NT2/D1 (cell line): ENCODE measurements around the gene DCAF11.

Experiments
- DNase-seq: peaks from one replicate; pipeline ENCODE4 v3.0.0-alpha.2; 2011; ENCODE audit warnings: low read depth, low spot score
- H3K27me3 ChIP-seq: 2 replicates; pipeline ENCODE4 v1.6.0; 2011; ENCODE audit warnings: mild to moderate bottlenecking; ENCODE audit not compliant: insufficient read length, insufficient read depth
- H3K36me3 ChIP-seq: 2 replicates; pipeline ENCODE4 v1.6.1; 2011; ENCODE audit warnings: mild to moderate bottlenecking, low read length, mixed read lengths; ENCODE audit not compliant: insufficient read depth, insufficient read length
- H3K4me1 ChIP-seq: 2 replicates; pipeline ENCODE4 v1.5.1; 2011; ENCODE audit not compliant: insufficient read depth, insufficient read length
- H3K4me3 ChIP-seq: 2 replicates; pipeline ENCODE4 v1.5.1; 2011; ENCODE audit warnings: low read depth; ENCODE audit not compliant: insufficient read length
- H3K9ac ChIP-seq: 2 replicates; pipeline ENCODE4 v1.6.0; 2011; ENCODE audit warnings: low read depth; ENCODE audit not compliant: insufficient read length
- H3K9me3 ChIP-seq: 2 replicates; pipeline ENCODE4 v1.5.1; 2011; ENCODE audit warnings: mild to moderate bottlenecking, low read length; ENCODE audit not compliant: insufficient read depth
- SUZ12 ChIP-seq: IDR thresholded peaks from 2 replicates; pipeline ENCODE4 v1.6.1; 2011; ENCODE audit not compliant: insufficient read length, insufficient read depth; ENCODE audit errors: extremely low read depth
- YY1 ChIP-seq: IDR thresholded peaks from 2 replicates; pipeline ENCODE4 v1.6.1; 2011; ENCODE audit not compliant: insufficient read length, insufficient read depth
- ZNF274 ChIP-seq: IDR thresholded peaks from 2 replicates; pipeline ENCODE4 v1.6.1; 2011; ENCODE audit warnings: mild to moderate bottlenecking, low read depth, low read length

Gene DCAF11

DNA sequence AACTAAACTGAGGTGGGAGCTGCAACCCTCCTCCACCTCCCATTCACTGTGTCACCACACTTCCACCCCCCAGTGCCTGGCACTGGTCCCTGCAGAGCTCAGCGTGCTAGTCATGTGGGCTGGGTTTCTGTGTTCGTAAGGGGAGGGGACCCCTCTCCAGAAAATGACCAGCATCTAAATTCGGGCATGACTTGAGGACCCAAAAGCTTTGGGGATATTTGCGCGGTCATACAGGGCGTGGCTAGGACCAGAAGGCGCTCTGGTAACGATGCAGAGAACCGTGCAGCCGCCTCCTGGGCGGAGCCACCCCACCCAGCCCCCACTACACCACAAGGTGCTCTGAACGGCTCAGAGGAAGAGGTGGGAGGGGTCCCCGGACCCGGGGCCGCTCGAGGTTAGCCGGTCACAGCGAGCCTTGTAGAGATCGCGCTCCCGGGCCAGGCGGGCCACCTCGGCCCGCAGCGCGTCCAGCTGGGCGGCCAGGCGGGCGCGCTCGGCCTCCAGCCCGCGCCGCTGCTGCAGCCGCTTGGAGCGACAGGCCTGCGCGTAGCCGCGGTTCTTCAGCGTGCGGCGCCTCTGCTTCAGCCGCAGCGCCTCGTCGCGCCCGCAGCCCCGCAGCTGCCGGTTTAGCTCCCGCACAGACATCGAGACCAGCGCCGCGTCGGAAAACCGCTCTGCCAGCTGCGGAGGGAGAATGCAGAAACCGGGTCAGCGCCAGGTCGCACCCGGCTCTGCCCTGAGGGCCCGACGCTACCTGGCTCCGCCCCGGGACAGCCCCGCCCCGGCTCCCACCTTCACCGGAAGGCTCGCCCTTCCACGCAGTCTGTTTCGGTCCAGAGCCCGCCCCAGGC lies 33.5 kb upstream of the DCAF11 start:
- Histone ChIP-seq H3K27me3 (peaks cover 55% of the 10 kb centered on the region), H3K4me3 (peak overlapping the region; percentile 71)
- no peak for DNase-seq

DNA sequence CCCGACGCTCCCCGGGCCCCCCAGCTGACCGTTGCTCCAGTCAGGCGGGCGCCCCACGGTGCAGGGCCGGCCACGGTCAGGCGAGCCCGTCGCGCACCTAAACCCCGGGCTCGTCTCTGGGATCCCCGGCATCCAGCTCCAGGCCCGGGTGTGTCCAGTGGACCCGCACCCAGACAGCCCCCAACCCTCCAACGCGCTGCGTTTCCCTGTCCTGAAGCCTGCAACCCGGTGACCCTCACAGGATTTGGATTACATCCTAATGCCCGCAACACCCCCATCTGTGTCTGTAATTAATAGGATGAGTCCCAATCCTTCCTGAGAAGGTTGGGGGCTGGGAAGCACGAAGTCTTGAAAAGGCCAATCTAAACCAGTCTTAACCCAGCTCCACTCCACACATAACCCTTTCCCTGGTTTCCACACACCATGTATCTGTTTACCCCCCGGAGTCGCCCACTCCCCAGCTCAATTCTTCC lies 32.8 kb upstream of the DCAF11 start:
- Histone ChIP-seq H3K9me3 (no peaks in the 10 kb centered on the region), H3K9ac (peak overlapping the region; percentile 56), H3K4me1 (peaks cover 4% of the 10 kb centered on the region), H3K27me3 (peaks cover 55% of the 10 kb centered on the region), H3K36me3 (no peaks in the 10 kb centered on the region), H3K4me3 (peak overlapping the region; percentile 71)
- DNase-seq = no peak
- TF ChIP-seq ZNF274 (no peak), YY1 (no peak), SUZ12 (no peak)

More for the DNA sequence above, 33.5 kb upstream of the DCAF11 start:
- Histone ChIP-seq H3K36me3 (no peaks in the 10 kb centered on the region), H3K4me1 (peaks cover 4% of the 10 kb centered on the region), H3K9me3 (no peaks in the 10 kb centered on the region), H3K9ac (peak overlapping the region; percentile 77)
- TF ChIP-seq SUZ12 (no peak), YY1 (no peak), ZNF274 (no peak)

DNA sequence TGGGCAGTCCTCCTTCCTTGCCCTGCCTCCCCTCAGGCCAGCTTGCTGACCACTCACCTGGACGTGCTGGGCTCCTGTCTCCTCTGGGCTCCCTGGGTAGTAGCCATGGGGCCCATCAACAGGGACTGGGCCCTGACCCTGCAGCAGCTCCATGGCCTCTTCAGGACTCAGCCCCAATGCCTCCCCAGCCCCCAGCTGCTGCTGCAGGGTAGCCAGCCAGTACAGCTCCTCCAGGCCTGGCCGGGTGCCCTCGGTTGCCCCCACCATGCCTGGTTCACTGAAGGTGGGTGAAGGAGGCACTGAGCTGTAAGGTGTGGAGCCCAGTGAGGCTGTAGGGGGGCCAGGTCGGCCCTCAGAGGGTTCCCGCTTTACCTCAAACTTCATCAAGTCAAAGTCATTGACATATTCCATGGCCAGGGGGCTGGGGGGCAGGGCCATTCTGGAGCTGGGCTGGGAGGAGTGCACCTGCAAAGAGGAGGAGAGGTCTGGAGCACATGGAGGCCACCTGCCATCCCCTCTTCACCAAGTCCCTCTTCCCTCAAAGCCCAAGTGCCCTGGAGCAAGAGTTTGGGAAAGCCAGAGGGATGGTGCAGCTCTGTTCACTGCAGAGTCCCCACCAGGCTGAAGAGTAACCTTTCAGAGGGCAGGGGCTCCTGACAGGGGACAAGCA lies 32.0 kb upstream of the DCAF11 start:
- H3K27me3 ChIP-seq = peaks cover 55% of the 10 kb centered on the region
- no peaks in the 10 kb centered on the region for H3K9me3 ChIP-seq
- H3K4me1 ChIP-seq = peaks cover 4% of the 10 kb centered on the region
- no peak overlapping the region for H3K9ac ChIP-seq
- no peak for DNase-seq
- H3K36me3 ChIP-seq = no peaks in the 10 kb centered on the region
- no peak overlapping the region for H3K4me3 ChIP-seq
- TF ChIP-seq SUZ12 = no peak
- no peak for TF ChIP-seq ZNF274
- TF ChIP-seq YY1 = no peak

DNA sequence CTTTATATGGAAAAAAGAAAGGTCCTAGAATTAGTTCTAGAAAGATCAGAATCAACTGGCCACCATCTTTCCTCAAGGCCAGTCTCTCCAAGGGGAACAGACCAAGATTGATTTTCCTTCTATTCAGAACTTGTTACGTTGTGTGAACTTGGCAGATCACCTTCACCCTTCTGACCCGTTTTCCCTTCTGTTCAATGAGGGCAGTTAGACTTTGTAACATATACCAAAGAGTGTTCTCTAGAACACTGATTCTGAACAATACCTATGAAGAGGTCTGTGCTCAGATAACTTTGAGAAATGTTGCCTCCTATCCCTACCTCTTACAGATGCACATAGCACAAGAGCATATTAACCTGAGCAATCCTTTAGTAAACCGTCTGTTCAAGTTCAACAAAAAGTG lies 31.1 kb upstream of the DCAF11 start:
- no peak for DNase-seq
- H3K36me3 ChIP-seq = no peaks in the 10 kb centered on the region
- H3K4me1 ChIP-seq = peaks cover 4% of the 10 kb centered on the region
- TF ChIP-seq YY1 (no peak), SUZ12 (no peak), ZNF274 (no peak)
- no peaks in the 10 kb centered on the region for H3K9me3 ChIP-seq
- no peak overlapping the region for H3K9ac ChIP-seq
- no peak overlapping the region for H3K4me3 ChIP-seq
- peaks cover 55% of the 10 kb centered on the region for H3K27me3 ChIP-seq

DNA sequence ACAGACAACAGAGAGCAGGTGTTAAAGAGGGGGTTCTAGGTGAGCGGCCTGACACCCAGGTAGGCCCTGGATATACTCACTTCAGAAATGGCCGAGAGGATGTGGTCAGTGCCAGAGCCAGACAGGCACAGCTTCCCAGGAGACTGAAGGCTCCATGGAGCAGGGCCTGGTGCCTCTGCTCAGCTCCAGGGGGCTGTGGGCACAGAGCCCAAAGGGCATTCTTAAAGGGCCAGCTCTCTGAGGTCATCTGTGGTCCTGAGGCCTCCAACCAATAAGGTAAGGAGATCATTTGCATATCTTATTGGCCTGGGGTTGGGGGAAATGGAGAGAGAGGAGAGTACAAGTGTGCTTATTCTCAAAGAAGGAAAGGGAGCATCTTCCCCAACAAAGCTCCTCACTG lies 30.1 kb upstream of the DCAF11 start:
- no peak overlapping the region for H3K9ac ChIP-seq
- H3K27me3 ChIP-seq = peaks cover 49% of the 10 kb centered on the region
- H3K4me3 ChIP-seq = no peak overlapping the region
- H3K4me1 ChIP-seq = peaks cover 4% of the 10 kb centered on the region
- H3K36me3 ChIP-seq = no peaks in the 10 kb centered on the region
- DNase-seq = no peak
- TF ChIP-seq ZNF274 = no peak
- TF ChIP-seq YY1 = no peak
- TF ChIP-seq SUZ12 = no peak
- H3K9me3 ChIP-seq = no peaks in the 10 kb centered on the region

DNA sequence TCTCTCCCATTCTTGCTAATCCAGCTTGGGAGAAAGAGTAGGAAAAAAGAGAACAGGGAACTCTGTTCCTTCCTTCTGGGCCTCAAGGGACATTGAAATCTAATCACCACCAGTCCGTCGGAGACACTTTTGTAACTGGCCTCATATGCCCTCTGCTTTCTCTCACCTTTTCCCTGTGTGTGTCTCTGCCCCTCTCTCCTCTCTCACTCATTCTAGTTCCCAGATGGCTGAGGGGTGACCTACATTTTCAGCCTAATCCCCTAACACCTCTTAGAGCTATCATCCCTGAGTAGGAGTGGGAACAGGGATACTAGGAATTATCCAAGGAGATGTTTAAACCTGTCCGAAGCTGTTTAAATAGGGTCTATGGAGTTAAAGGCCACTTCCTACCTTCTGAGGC lies 29.4 kb upstream of the DCAF11 start:
- H3K9ac ChIP-seq = no peak overlapping the region
- no peak overlapping the region for H3K4me3 ChIP-seq
- no peaks in the 10 kb centered on the region for H3K36me3 ChIP-seq
- H3K9me3 ChIP-seq = no peaks in the 10 kb centered on the region
- no peak for DNase-seq
- peaks cover 41% of the 10 kb centered on the region for H3K27me3 ChIP-seq
- peaks cover under 1% of the 10 kb centered on the region for H3K4me1 ChIP-seq
- TF ChIP-seq ZNF274 (no peak), YY1 (no peak), SUZ12 (no peak)
